H1 (cell line): Measurements from ENCODE around the gene MBD4. TPM values are rescaled to one million over a fixed set of nuclear protein-coding genes. Genes with fewer than 3 reads are reported as not detected.

Source experiments
- MAFK ChIP-seq: IDR thresholded peaks from 2 replicates; pipeline ENCODE4 v1.6.1; 2012; ENCODE audit warnings: low read depth, mild to moderate bottlenecking, improper control_type of control experiment, low read length
- polyA plus RNA-seq, 7 experiments: library from polyadenylated mRNA; depleted of rRNA in 3 of 7; stranded (reverse) in 5 of 7; unstranded in 2 of 7; fragments of >200 nt in 5 of 7; fragments of 200-250 nt in 2 of 7; gene quantifications; 1 replicate in 5 of 7; 2 replicates in 1 of 7; 4 replicates in 1 of 7; pipeline versions ENCODE4 v1.2.1 to v1.2.3, GENCODE V29; 2011 to 2013; ENCODE audit warnings: missing spikeins in 2 of 7, mixed read lengths in 2 of 7
- total RNA-seq: library from RNA; stranded (reverse); fragmentation: NEBNext Ultra II Directional; extraction: Animal tissue kit (Norgen Biotek cat#: 25700); gene quantifications from 2 replicates; pipeline ENCODE4 v1.2.1, GENCODE V29; 2021

The MBD4 gene
- total and polyA plus RNA-seq, 2 of the 8 experiments (the other 6 are each of a cell fraction or from before 2014, with no cell fraction given) = 11.2 to 35.8 TPM

DNA sequence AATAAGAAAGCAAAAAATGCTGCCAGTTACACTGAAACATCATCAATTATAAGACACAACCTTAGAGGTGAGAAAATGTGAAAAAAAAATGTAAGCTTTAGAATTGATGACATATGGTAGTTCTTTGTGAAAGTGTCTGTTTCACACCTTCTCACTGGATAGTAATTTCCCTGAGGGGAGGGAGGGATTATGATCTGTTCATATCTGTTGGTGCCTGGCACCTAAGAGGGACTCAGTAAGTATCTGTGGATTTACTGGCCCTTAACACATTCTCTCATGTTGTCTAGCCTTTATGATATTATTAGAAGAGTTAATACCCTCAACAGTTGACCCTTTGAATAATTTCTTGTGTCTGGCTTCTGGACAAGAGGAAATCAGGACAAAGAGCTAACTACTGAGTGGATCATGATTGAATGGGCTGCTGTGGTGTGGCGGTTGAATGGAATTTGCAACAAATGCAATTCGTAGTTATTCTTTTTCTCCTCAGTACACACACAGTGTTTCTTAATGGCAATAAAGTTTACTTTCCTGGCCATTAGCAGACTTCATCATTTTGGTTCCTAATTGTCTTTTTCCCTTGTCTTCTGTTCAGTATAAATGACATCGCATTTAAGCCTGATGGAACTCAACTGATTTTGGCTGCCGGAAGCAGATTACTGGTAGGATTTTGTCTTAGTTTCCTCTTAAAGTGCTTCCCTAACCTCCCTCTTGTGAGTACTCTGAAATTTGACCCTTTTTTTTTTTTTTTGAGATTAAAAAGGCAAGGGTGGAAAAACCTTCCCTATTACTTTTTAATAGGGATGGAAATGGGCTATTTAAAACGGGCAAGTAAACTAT, 9.7 kb upstream of the MBD4 start (continued):
- no peak for TF ChIP-seq MAFK
- TF ChIP-seq, all 59 proteins: peak for 0
